HG03039 (cell line): ENCODE measurements around the gene PRDM15.

ENCODE experiments used
- ATAC-seq: cut with Tn5 transposase; IDR thresholded peaks from one replicate; pipeline ENCODE4 v1.9.1; 2021; ENCODE audit warnings: mild to moderate bottlenecking, moderate library complexity; ENCODE audit not compliant: unreplicated experiment

Gene PRDM15

GRCh38 chr21:41907496-41908258, 28.5 kb upstream of the PRDM15 start:
- no peak for ATAC-seq

- ATAC-seq = no peak
Observed at GRCh38 chr21:41906770-41907169, 27.6 kb upstream of the PRDM15 start.

GRCh38 chr21:41903559-41904351, 24.6 kb upstream of the PRDM15 start:
- ATAC-seq = no peak

GRCh38 chr21:41902946-41903345, 23.8 kb upstream of the PRDM15 start:
- no peak for ATAC-seq

GRCh38 chr21:41901782-41902181, 22.6 kb upstream of the PRDM15 start:
- ATAC-seq = no peak

GRCh38 chr21:41901099-41901498, 22.0 kb upstream of the PRDM15 start:
- ATAC-seq = no peak

- no peak for ATAC-seq
Observed at GRCh38 chr21:41900401-41900800, 21.3 kb upstream of the PRDM15 start.

GRCh38 chr21:41899426-41900202, 20.5 kb upstream of the PRDM15 start:
- no peak for ATAC-seq

GRCh38 chr21:41898998-41899397, 19.9 kb upstream of the PRDM15 start:
- no peak for ATAC-seq

GRCh38 chr21:41897700-41898099, 18.6 kb upstream of the PRDM15 start:
- ATAC-seq = no peak

- no peak for ATAC-seq
Observed at GRCh38 chr21:41897047-41897669, 18.0 kb upstream of the PRDM15 start.

- ATAC-seq = no peak
Observed at GRCh38 chr21:41895643-41896493, 16.7 kb upstream of the PRDM15 start.

GRCh38 chr21:41894922-41895557, 15.9 kb upstream of the PRDM15 start:
- ATAC-seq = no peak

GRCh38 chr21:41894511-41894910, 15.4 kb upstream of the PRDM15 start:
- ATAC-seq = no peak

GRCh38 chr21:41892726-41893125, 13.6 kb upstream of the PRDM15 start:
- ATAC-seq = no peak

- no peak for ATAC-seq
Observed at GRCh38 chr21:41891132-41891531, 12.0 kb upstream of the PRDM15 start.

GRCh38 chr21:41890355-41890754, 11.2 kb upstream of the PRDM15 start:
- no peak for ATAC-seq

GRCh38 chr21:41888749-41889376, 9.7 kb upstream of the PRDM15 start:
- ATAC-seq = no peak

- ATAC-seq = no peak
Observed at GRCh38 chr21:41887667-41888066, 8.5 kb upstream of the PRDM15 start.
